H1 (cell line): Measurements from ENCODE around the gene DMGDH.

Experiments
- CHD1 ChIP-seq: IDR thresholded peaks from 2 replicates; pipeline ENCODE4 v1.6.1; 2012; ENCODE audit warnings: low read depth, low read length, improper control_type of control experiment
- CHD2 ChIP-seq: IDR thresholded peaks from 2 replicates; pipeline ENCODE4 v1.6.1; 2012; ENCODE audit warnings: low read length, improper control_type of control experiment
- CREB1 ChIP-seq: IDR thresholded peaks from 2 replicates; pipeline ENCODE4 v1.6.1; 2012; ENCODE audit warnings: inconsistent platforms
- CTCF ChIP-seq, 3 experiments: IDR thresholded peaks; 1 replicate in 2 of 3; 2 replicates in 1 of 3; pipeline versions ENCODE4 v1.5.1 to v1.6.1; 2011; ENCODE audit warnings: low read length in 3 of 3, mild to moderate bottlenecking in 3 of 3, inconsistent platforms in 2 of 3, low read depth in 1 of 3, moderate library complexity in 1 of 3; ENCODE audit not compliant: insufficient read depth in 1 of 3; ENCODE audit errors: control extremely low read depth in 1 of 3
- EGR1 ChIP-seq: IDR thresholded peaks from 2 replicates; pipeline ENCODE4 v1.6.1; 2011; ENCODE audit warnings: low read depth, low read length, borderline replicate concordance
- EP300 ChIP-seq, 2 experiments: IDR thresholded peaks; 1 replicate in 1 of 2; 2 replicates in 1 of 2; pipeline ENCODE4 v1.6.1; 2011 to 2012; ENCODE audit warnings: low read depth in 2 of 2, low read length in 2 of 2, mild to moderate bottlenecking in 2 of 2, borderline replicate concordance in 1 of 2, inconsistent platforms in 1 of 2, moderate library complexity in 1 of 2
- KDM1A ChIP-seq: fragments of 200-600, 300-600 bp; sonication (generic); IDR thresholded peaks from 2 replicates; pipeline ENCODE4 v1.7.1; 2016; ENCODE audit warnings: mild to moderate bottlenecking, low read length, borderline replicate concordance
- POLR2A ChIP-seq, 2 experiments: IDR thresholded peaks; 1 replicate in 1 of 2; 2 replicates in 1 of 2; pipeline ENCODE4 v1.6.1; 2011; ENCODE audit warnings: low read depth in 2 of 2, low read length in 2 of 2, mild to moderate bottlenecking in 2 of 2; ENCODE audit errors: control extremely low read depth in 1 of 2
- POLR2AphosphoS5 ChIP-seq: IDR thresholded peaks from 2 replicates; pipeline ENCODE4 v1.6.1; 2011; ENCODE audit warnings: low read depth, low read length
- RAD21 ChIP-seq, 2 experiments: IDR thresholded peaks in 1 of 2; conservative IDR thresholded peaks in 1 of 2; 2 replicates each; pipeline ENCODE4 v1.6.1; 2011; ENCODE audit warnings: low read depth in 2 of 2, low read length in 2 of 2, improper control_type of control experiment in 1 of 2, inconsistent platforms in 1 of 2, mild to moderate bottlenecking in 1 of 2, moderate library complexity in 1 of 2
- RBBP5 ChIP-seq: IDR thresholded peaks from 2 replicates; pipeline ENCODE4 v1.7.1; 2012; ENCODE audit warnings: low read depth, mild to moderate bottlenecking, inconsistent platforms, low read length, moderate library complexity, borderline replicate concordance
- SIN3A ChIP-seq, 2 experiments: IDR thresholded peaks in 1 of 2; conservative IDR thresholded peaks in 1 of 2; 2 replicates each; pipeline ENCODE4 v1.6.1; 2011 to 2012; ENCODE audit warnings: low read length in 2 of 2, improper control_type of control experiment in 1 of 2, low read depth in 1 of 2, mild to moderate bottlenecking in 1 of 2
- ZNF274 ChIP-seq: IDR thresholded peaks from 2 replicates; pipeline ENCODE4 v1.7.0; 2012; ENCODE audit warnings: low read length, borderline replicate concordance; ENCODE audit errors: extremely low read depth

- TF ChIP-seq RBBP5 (no peak), CTCF (IDR thresholded peaks at IDR 0.05; ENCODE audit: control extremely low read depth in 1 of 3, insufficient read depth in 1 of 3, low read depth in 1 of 3, low read length in 3 of 3) (peak in 2 of 3 experiments; percentile 2 to 7; a peak in 2 of 4 replicates), RAD21 (IDR thresholded peaks at IDR 0.05 in 1 of 2, conservative IDR thresholded peaks at IDR 0.05 in 1 of 2; ENCODE audit: low read depth in 2 of 2, low read length in 2 of 2) (no peak), CREB1 (no peak), SIN3A (conservative IDR thresholded peaks at IDR 0.05 in 1 of 2, IDR thresholded peaks at IDR 0.05 in 1 of 2; ENCODE audit: low read depth in 1 of 2, low read length in 2 of 2) (no peak), CHD2 (no peak), POLR2A (IDR thresholded peaks at IDR 0.05; ENCODE audit: control extremely low read depth in 1 of 2, low read depth in 2 of 2, low read length in 2 of 2) (no peak), ZNF274 (no peak), EP300 (IDR thresholded peaks at IDR 0.05; ENCODE audit: borderline replicate concordance in 1 of 2, low read depth in 2 of 2, low read length in 2 of 2) (no peak), POLR2AphosphoS5 (no peak), CHD1 (no peak), EGR1 (no peak), KDM1A (no peak)
Observed at GRCh38 chr5:79075646-79076426, 6.4 kb upstream of the DMGDH start.
